Breast epithelium (tissue), 4 donors: ENCODE results near the gene SLC4A4. TPM values are rescaled to one million over a fixed set of nuclear protein-coding genes. Genes with fewer than 3 reads are reported as not detected.

Experiments
- DNase-seq, 2 donors: peaks; one replicate each; pipeline ENCODE4 v3.0.0-alpha.2; 2019; ENCODE audit warnings: low spot score in 2 of 2
- H3K27ac ChIP-seq, 2 donors: fragments of 200-600 bp; sonication (generic) in 1 of 2; one replicate each; pipeline ENCODE4 v1.5.1; 2016 to 2019; ENCODE audit warnings: mild to moderate bottlenecking in 1 of 2
- H3K27me3 ChIP-seq, 2 donors: fragments of 200-600 bp; sonication (generic) in 1 of 2; one replicate each; pipeline versions ENCODE4 v1.5.1 to v1.6.0; 2017 to 2019; ENCODE audit warnings: control low read depth in 1 of 2, mild to moderate bottlenecking in 1 of 2
- H3K36me3 ChIP-seq: fragments of 200-600 bp; one replicate; pipeline ENCODE4 v1.5.1; 2019
- H3K4me1 ChIP-seq, 2 donors: fragments of 200-600 bp; sonication (generic); one replicate each; pipeline ENCODE4 v1.5.1; 2016 to 2019; ENCODE audit warnings: control low read depth in 1 of 2
- H3K4me3 ChIP-seq, 3 donors: fragments of 200-600 bp; sonication (generic); 1 replicate in 2 of 3; 2 replicates in 1 of 3; pipeline ENCODE4 v1.5.1; 2016 to 2019; ENCODE audit warnings: mild to moderate bottlenecking in 3 of 3, moderate library complexity in 2 of 3
- H3K9me3 ChIP-seq, 2 donors: fragments of 200-600 bp; sonication (generic) in 1 of 2; one replicate each; pipeline ENCODE4 v1.5.1; 2016 to 2019; ENCODE audit warnings: control low read depth in 1 of 2
- POLR2A ChIP-seq: fragments of 450-650 bp; IDR thresholded peaks from one replicate; pipeline ENCODE4 v1.6.1; 2016; ENCODE audit warnings: antibody characterized with exemption, mild to moderate bottlenecking, moderate library complexity
- POLR2AphosphoS5 ChIP-seq, 3 donors: sonication (generic); formaldehyde crosslinking; IDR thresholded peaks; one replicate each; pipeline ENCODE4 v1.6.1; 2017; ENCODE audit warnings: antibody characterized with exemption in 3 of 3
- intact Hi-C: fragments of 100-400 bp; cut with DNase I; formaldehyde crosslinking; loops from one replicate; pipeline ENCODE4 v1.15.1; 2023; ENCODE audit warnings: low total_unique reads
- total RNA-seq, 3 donors: library from RNA; depleted of rRNA; stranded (reverse); fragments of >200 nt; gene quantifications; one replicate each; pipeline ENCODE4 v1.1.0, GENCODE V29; 2016
- TF ChIP-seq, protein P1 (sequence below), 3 donors: fragments of 450-650 bp; IDR thresholded peaks; one replicate each; pipeline ENCODE4 v1.5.1; 2016 to 2017; ENCODE audit warnings: antibody characterized with exemption in 3 of 3, mild to moderate bottlenecking in 3 of 3, moderate library complexity in 3 of 3

The SLC4A4 gene
- total RNA-seq, 3 donors from 2014 or later, result 1.3 to 6.7 (median 1.4) TPM

DNA sequence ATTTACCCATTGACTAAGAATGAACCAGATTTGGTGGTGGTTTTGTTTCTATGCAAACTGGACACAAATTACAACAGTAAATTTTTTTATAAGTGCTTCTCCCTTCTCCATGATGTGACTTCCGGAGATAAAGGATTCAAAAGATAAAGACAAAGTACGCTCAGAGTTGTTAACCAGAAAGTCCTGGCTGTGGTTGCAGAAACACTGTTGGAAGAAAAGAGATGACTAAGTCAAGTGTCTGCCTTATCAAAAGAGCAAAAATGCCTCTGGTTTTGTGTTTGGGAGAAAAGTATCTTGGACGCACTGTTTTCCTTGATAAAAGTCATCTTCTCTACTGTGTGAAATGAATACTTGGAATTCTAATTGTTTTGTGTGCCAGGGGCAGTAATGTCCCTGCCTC lies 231.7 kb downstream of the SLC4A4 start:
- TF ChIP-seq, protein P1, sequence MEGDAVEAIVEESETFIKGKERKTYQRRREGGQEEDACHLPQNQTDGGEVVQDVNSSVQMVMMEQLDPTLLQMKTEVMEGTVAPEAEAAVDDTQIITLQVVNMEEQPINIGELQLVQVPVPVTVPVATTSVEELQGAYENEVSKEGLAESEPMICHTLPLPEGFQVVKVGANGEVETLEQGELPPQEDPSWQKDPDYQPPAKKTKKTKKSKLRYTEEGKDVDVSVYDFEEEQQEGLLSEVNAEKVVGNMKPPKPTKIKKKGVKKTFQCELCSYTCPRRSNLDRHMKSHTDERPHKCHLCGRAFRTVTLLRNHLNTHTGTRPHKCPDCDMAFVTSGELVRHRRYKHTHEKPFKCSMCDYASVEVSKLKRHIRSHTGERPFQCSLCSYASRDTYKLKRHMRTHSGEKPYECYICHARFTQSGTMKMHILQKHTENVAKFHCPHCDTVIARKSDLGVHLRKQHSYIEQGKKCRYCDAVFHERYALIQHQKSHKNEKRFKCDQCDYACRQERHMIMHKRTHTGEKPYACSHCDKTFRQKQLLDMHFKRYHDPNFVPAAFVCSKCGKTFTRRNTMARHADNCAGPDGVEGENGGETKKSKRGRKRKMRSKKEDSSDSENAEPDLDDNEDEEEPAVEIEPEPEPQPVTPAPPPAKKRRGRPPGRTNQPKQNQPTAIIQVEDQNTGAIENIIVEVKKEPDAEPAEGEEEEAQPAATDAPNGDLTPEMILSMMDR (IDR thresholded peaks at IDR 0.05), result no peak
- TF ChIP-seq POLR2A (no peak), POLR2AphosphoS5 (IDR thresholded peaks at IDR 0.05) (no peak)
- H3K27ac ChIP-seq, result no peak overlapping the region
- intact Hi-C loops, result no loop called here
- no peak overlapping the region for H3K4me3 ChIP-seq
- no peaks in the 10 kb centered on the region for H3K27me3 ChIP-seq
- H3K36me3 ChIP-seq, result no peaks in the 10 kb centered on the region
- DNase-seq, result no peak
- no peaks in the 10 kb centered on the region for H3K9me3 ChIP-seq
- no peaks in the 10 kb centered on the region for H3K4me1 ChIP-seq

DNA sequence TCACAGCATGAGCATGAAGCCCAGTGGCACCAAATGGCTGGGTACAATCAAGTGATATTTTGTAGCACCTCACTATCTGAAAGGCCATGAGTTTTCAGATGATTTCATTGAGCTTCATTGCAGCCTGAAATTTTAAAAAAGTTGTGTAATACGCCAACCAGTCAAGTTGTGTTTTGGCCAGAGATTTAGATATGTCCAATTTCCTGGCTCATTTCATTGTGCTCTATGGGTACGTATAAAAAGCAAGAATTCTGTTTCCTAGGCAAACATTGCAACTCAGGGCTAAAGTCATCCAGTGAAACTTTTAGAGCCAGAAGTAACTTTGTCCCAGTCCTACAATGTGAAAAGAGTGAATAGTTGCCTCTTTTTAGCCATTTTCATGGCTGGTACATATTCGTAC lies 232.5 kb downstream of the SLC4A4 start:
- no peaks in the 10 kb centered on the region for H3K4me1 ChIP-seq
- no peak overlapping the region for H3K27ac ChIP-seq
- TF ChIP-seq, protein P1 (IDR thresholded peaks at IDR 0.05), result no peak
- TF ChIP-seq POLR2AphosphoS5 (IDR thresholded peaks at IDR 0.05) (no peak), POLR2A (no peak)
- H3K9me3 ChIP-seq, result no peaks in the 10 kb centered on the region
- DNase-seq, result no peak
- H3K36me3 ChIP-seq, result no peaks in the 10 kb centered on the region
- intact Hi-C loops, result no loop called here
- no peak overlapping the region for H3K4me3 ChIP-seq
- H3K27me3 ChIP-seq, result no peaks in the 10 kb centered on the region

DNA sequence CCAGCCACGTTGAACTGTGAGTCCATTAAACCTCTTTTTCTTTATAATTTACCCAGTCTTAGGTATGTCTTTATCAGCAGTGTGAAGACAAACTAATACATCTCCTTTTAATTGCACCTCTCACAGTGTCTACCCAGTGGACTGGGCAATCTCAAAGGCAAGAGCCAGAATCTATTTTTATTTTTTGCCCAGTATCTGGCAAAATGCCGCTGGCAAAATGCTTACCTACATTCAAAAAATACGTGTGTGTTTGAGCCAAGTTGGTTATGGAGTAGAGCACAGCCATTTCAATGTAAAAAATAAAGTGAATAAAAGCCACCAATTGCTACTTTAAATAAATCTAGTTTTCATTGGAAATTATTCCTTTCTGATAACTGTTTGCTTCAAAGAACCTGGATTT lies 245.2 kb downstream of the SLC4A4 start:
- Histone ChIP-seq H3K9me3 (no peaks in the 10 kb centered on the region), H3K36me3 (no peaks in the 10 kb centered on the region), H3K4me1 (no peaks in the 10 kb centered on the region), H3K27ac (no peak overlapping the region), H3K27me3 (no peaks in the 10 kb centered on the region), H3K4me3 (no peak overlapping the region)
- intact Hi-C loops, result no loop called here
- DNase-seq, result no peak
- TF ChIP-seq POLR2AphosphoS5 (IDR thresholded peaks at IDR 0.05), result no peak

DNA sequence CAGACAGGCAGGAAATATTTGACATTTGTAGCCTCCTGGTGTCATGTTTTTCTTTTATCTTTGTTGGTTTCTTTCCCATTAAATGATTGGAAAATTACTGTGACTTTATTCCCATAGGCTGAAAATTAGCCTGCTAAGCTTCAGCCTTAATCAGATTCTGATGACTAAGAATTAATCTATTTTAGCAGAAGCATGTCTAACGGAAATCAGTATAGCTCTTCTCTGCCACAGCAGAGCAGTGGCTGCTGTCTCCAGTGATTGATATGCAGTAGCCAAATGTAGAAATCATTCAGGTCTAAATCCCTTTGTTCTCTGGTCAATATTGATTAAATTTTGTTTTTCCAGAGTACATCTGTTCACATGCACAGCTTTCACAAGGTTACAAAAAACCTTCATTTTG lies 245.8 kb downstream of the SLC4A4 start:
- no peak for DNase-seq
- Histone ChIP-seq H3K27ac (no peak overlapping the region), H3K4me1 (no peaks in the 10 kb centered on the region), H3K9me3 (no peaks in the 10 kb centered on the region), H3K4me3 (no peak overlapping the region), H3K36me3 (no peaks in the 10 kb centered on the region), H3K27me3 (no peaks in the 10 kb centered on the region)
- TF ChIP-seq POLR2A, result no peak
- TF ChIP-seq POLR2AphosphoS5 (IDR thresholded peaks at IDR 0.05), result no peak
- TF ChIP-seq, protein P1 (IDR thresholded peaks at IDR 0.05), result no peak
- intact Hi-C loops, result no loop called here

DNA sequence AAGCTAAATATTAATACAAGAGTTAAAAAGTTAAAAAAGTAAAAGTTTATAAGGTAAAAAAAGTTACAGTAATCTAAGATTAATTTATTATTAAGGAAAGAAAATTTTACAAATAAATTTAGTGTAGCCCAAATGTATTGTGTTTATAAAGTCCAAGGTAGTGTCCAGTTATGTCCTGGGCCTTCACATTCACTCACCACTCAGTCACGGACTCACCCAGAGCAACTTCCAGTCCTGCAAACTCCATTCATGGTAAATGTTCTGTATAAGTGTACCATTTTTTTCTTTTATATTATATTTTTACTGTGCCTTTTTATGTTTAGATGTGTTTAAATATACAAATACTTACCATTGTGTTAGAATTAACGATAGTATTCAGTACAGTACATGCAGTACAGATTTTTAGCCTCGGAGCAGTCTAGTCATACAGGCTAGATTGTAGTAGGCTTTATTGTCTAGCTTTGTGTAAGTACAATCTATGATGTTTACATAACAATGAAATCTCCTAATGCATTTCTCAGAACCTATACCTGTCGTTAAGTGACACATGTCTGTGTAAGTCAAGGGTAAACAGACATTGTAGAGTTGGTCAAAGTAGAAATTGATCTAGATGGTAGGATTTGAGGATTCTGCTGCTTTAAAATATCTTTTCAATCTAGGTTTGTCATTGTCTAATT lies 247.4 kb downstream of the SLC4A4 start:
- no peaks in the 10 kb centered on the region for H3K27me3 ChIP-seq
- no peak overlapping the region for H3K4me3 ChIP-seq
- H3K9me3 ChIP-seq, result no peaks in the 10 kb centered on the region
- intact Hi-C loops, result no loop called here
- no peaks in the 10 kb centered on the region for H3K4me1 ChIP-seq
- no peaks in the 10 kb centered on the region for H3K36me3 ChIP-seq
- no peak overlapping the region for H3K27ac ChIP-seq
- TF ChIP-seq, protein P1 (IDR thresholded peaks at IDR 0.05), result no peak
- TF ChIP-seq POLR2A, result no peak
- no peak for TF ChIP-seq POLR2AphosphoS5 (IDR thresholded peaks at IDR 0.05)
- DNase-seq, result no peak

DNA sequence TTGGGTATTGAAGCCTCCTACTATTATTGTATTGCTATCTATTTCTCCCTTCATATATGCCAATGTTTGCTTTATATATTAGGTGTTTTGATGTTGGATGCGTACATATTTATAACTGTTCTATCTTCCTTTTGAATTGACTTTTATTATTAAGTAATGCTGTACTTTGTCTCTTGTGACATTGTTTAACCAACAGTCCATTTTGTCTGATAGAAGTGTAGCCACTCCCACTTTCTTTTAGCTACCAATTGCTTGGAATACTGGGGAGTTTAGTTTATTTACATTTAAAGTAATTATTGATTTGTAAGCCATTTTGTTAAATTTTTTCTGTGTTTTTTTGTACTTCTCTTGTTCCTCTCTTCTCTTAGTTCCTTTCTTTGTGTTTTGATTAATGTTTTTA lies 249.2 kb downstream of the SLC4A4 start:
- H3K9me3 ChIP-seq, result no peaks in the 10 kb centered on the region
- TF ChIP-seq, protein P1 (IDR thresholded peaks at IDR 0.05), result no peak
- TF ChIP-seq POLR2A (no peak), POLR2AphosphoS5 (IDR thresholded peaks at IDR 0.05) (no peak)

More for the DNA sequence above, 249.2 kb downstream of the SLC4A4 start:
- no peak for DNase-seq
- intact Hi-C loops, result no loop called here
- no peak overlapping the region for H3K27ac ChIP-seq
- H3K4me3 ChIP-seq, result no peak overlapping the region
- no peaks in the 10 kb centered on the region for H3K36me3 ChIP-seq
- H3K27me3 ChIP-seq, result no peaks in the 10 kb centered on the region
- H3K4me1 ChIP-seq, result no peaks in the 10 kb centered on the region
